GM23338 (cell line): ENCODE data around the gene INPP5A. TPM values are rescaled to one million over a fixed set of nuclear protein-coding genes. Genes with fewer than 3 reads are reported as not detected.

ENCODE experiments used
- ATAC-seq: fragments of 200-7000 bp; cut with Tn5 transposase; 3 replicates; pipeline ENCODE4 v1.9.1; 2020
- DNase-seq: peaks from one replicate; pipeline ENCODE4 v3.0.0-alpha.2; 2015; ENCODE audit warnings: low spot score
- H2AFZ ChIP-seq: fragments of 200-600 bp; sonication (generic); 2 replicates; pipeline ENCODE4 v1.8.0; 2016; ENCODE audit warnings: antibody characterized with exemption, mild to moderate bottlenecking, moderate library complexity
- H3F3A ChIP-seq: fragments of 200-600 bp; sonication (generic); replicated peaks from 2 replicates; pipeline ENCODE4 v1.8.0; 2017; ENCODE audit warnings: antibody characterized with exemption, mixed run types, low read depth
- H3K27ac ChIP-seq: fragments of 200-600 bp; sonication (generic); 2 replicates; pipeline ENCODE4 v1.6.1; 2016; ENCODE audit warnings: low read depth
- H3K27me3 ChIP-seq: fragments of 200-600 bp; sonication (generic); 2 replicates; pipeline ENCODE4 v1.8.0; 2016; ENCODE audit warnings: mild to moderate bottlenecking, mixed run types, moderate library complexity; ENCODE audit not compliant: insufficient read depth
- H3K36me3 ChIP-seq: fragments of 200-600 bp; sonication (generic); 2 replicates; pipeline ENCODE4 v1.8.0; 2016; ENCODE audit warnings: mild to moderate bottlenecking; ENCODE audit not compliant: insufficient read depth
- H3K4me1 ChIP-seq: fragments of 200-600 bp; sonication (generic); 2 replicates; pipeline ENCODE4 v1.8.0; 2016; ENCODE audit warnings: mild to moderate bottlenecking, moderate library complexity; ENCODE audit not compliant: insufficient read depth
- H3K4me2 ChIP-seq: fragments of 200-600 bp; sonication (generic); 2 replicates; pipeline ENCODE4 v1.7.1; 2017; ENCODE audit warnings: mixed run types
- H3K4me3 ChIP-seq: fragments of 200-600 bp; sonication (generic); 2 replicates; pipeline ENCODE4 v1.6.1; 2016; ENCODE audit warnings: mixed run types
- H3K79me2 ChIP-seq: fragments of 200-600 bp; sonication (generic); replicated peaks from 2 replicates; pipeline ENCODE4 v1.8.0; 2017; ENCODE audit warnings: mild to moderate bottlenecking; ENCODE audit not compliant: insufficient read depth
- H3K9me2 ChIP-seq: fragments of 200-600 bp; sonication (generic); 2 replicates; pipeline ENCODE4 v1.8.0; 2017; ENCODE audit not compliant: insufficient read depth
- H4K20me1 ChIP-seq: fragments of 200-600 bp; sonication (generic); replicated peaks from 2 replicates; pipeline ENCODE4 v1.8.0; 2017; ENCODE audit warnings: mild to moderate bottlenecking; ENCODE audit not compliant: insufficient read depth
- H3K27ac Mint-ChIP-seq: 2 replicates; pipeline ENCODE4 v1.8.0; 2020; ENCODE audit warnings: inconsistent platforms, mild to moderate bottlenecking, moderate library complexity, mixed read lengths
- H3K27me3 Mint-ChIP-seq: 3 replicates; pipeline ENCODE4 v1.8.0; 2022; ENCODE audit warnings: low read depth, mild to moderate bottlenecking, moderate library complexity, mixed read lengths, inconsistent platforms; ENCODE audit not compliant: insufficient read depth, poor library complexity
- H3K36me3 Mint-ChIP-seq: 3 replicates; pipeline ENCODE4 v1.8.0; 2021; ENCODE audit warnings: low read depth, mild to moderate bottlenecking, inconsistent platforms, moderate library complexity, mixed read lengths
- H3K4me1 Mint-ChIP-seq: 3 replicates; pipeline ENCODE4 v1.8.0; 2020; ENCODE audit warnings: mild to moderate bottlenecking, inconsistent platforms, mixed read lengths
- H3K4me3 Mint-ChIP-seq: 3 replicates; pipeline ENCODE4 v1.8.0; 2021; ENCODE audit warnings: moderate library complexity, mild to moderate bottlenecking, inconsistent platforms, mixed read lengths
- H3K9me3 Mint-ChIP-seq: 3 replicates; pipeline ENCODE4 v1.8.0; 2020; ENCODE audit warnings: moderate library complexity, mild to moderate bottlenecking, inconsistent platforms, mixed read lengths
- CREB1 ChIP-seq: fragments of 250-450 bp; sonication (Bioruptor Pico); IDR thresholded peaks from 2 replicates; pipeline ENCODE4 v1.5.0; 2020; ENCODE audit warnings: low read depth, mild to moderate bottlenecking, moderate library complexity
- STAT1 ChIP-seq: IDR thresholded peaks from one replicate; pipeline ENCODE4 v1.6.1; 2016; ENCODE audit warnings: antibody characterized with exemption; ENCODE audit not compliant: unreplicated experiment
- ZNF331 ChIP-seq: fragments of 250-450 bp; sonication (Bioruptor Pico); IDR thresholded peaks from 2 replicates; pipeline ENCODE4 v1.5.0; 2020; ENCODE audit warnings: low read depth, mild to moderate bottlenecking, moderate library complexity
- polyA plus RNA-seq: library from polyadenylated mRNA; unstranded; fragments of >200 nt; fragmentation: Nextera tagmentation; extraction: Ambion mirVana; gene quantifications from 2 replicates; pipeline ENCODE4 v1.2.1, GENCODE V29; 2016
- total RNA-seq: library from RNA; depleted of rRNA; stranded (reverse); fragments of >200 nt; shearing (Covaris generic); gene quantifications from 2 replicates; pipeline ENCODE4 v1.2.3, GENCODE V29; 2014
- TF ChIP-seq, protein P1 (sequence below): fragments of 250-450 bp; sonication (Bioruptor Pico); IDR thresholded peaks from 2 replicates; pipeline ENCODE4 v1.5.0; 2020; ENCODE audit warnings: mild to moderate bottlenecking, moderate library complexity
- TF ChIP-seq, protein P2 (sequence below): IDR thresholded peaks from 2 replicates; pipeline ENCODE4 v1.6.1; 2016; ENCODE audit warnings: antibody characterized with exemption

Gene INPP5A
- total and polyA plus RNA-seq, 2 experiments from 2014 or later: 5.9 to 40.6 TPM

DNA sequence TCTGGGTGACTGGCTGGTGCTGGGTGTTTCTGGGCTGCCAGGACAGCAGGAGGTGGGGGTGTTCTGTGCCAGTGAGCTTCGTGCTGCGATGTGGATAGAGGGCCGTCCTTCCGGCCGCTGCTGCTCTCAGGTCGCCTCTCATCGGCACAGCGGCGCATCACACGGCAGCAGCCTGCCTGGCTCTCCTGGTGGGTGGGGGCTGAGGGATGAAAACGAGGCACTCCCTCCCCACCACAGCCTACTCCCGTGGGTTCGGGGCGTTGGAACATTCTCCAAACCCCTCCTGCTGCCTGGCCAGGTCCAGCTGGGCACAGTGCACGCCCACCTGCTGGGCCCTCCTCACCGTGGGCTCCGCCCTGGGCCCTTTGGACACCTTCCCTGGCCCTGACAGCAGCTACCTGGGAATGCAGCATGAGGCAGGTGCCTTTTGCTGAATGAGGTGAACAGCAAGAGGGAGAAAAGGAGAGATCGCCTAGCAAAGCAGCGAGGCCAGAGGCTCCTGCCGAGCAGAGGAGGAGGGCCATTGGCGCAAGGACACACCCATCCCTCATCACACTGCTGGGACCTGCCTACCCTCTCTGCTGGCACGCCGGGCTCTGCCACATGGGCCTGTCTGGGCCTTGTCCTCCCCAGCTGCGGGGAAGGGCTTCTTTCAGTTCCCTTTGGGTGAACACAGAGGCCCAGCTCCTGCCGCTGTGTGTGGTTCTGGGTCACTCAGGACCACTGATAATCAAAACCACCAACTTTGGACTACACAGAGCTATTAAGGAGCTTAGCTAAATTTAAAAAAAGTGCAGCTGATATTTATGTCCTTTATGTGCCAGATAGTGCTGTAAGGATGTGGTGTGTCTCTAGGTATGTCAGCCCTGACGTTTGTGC is 33.4 kb downstream of the INPP5A start (continued):
- TF ChIP-seq, protein P1, sequence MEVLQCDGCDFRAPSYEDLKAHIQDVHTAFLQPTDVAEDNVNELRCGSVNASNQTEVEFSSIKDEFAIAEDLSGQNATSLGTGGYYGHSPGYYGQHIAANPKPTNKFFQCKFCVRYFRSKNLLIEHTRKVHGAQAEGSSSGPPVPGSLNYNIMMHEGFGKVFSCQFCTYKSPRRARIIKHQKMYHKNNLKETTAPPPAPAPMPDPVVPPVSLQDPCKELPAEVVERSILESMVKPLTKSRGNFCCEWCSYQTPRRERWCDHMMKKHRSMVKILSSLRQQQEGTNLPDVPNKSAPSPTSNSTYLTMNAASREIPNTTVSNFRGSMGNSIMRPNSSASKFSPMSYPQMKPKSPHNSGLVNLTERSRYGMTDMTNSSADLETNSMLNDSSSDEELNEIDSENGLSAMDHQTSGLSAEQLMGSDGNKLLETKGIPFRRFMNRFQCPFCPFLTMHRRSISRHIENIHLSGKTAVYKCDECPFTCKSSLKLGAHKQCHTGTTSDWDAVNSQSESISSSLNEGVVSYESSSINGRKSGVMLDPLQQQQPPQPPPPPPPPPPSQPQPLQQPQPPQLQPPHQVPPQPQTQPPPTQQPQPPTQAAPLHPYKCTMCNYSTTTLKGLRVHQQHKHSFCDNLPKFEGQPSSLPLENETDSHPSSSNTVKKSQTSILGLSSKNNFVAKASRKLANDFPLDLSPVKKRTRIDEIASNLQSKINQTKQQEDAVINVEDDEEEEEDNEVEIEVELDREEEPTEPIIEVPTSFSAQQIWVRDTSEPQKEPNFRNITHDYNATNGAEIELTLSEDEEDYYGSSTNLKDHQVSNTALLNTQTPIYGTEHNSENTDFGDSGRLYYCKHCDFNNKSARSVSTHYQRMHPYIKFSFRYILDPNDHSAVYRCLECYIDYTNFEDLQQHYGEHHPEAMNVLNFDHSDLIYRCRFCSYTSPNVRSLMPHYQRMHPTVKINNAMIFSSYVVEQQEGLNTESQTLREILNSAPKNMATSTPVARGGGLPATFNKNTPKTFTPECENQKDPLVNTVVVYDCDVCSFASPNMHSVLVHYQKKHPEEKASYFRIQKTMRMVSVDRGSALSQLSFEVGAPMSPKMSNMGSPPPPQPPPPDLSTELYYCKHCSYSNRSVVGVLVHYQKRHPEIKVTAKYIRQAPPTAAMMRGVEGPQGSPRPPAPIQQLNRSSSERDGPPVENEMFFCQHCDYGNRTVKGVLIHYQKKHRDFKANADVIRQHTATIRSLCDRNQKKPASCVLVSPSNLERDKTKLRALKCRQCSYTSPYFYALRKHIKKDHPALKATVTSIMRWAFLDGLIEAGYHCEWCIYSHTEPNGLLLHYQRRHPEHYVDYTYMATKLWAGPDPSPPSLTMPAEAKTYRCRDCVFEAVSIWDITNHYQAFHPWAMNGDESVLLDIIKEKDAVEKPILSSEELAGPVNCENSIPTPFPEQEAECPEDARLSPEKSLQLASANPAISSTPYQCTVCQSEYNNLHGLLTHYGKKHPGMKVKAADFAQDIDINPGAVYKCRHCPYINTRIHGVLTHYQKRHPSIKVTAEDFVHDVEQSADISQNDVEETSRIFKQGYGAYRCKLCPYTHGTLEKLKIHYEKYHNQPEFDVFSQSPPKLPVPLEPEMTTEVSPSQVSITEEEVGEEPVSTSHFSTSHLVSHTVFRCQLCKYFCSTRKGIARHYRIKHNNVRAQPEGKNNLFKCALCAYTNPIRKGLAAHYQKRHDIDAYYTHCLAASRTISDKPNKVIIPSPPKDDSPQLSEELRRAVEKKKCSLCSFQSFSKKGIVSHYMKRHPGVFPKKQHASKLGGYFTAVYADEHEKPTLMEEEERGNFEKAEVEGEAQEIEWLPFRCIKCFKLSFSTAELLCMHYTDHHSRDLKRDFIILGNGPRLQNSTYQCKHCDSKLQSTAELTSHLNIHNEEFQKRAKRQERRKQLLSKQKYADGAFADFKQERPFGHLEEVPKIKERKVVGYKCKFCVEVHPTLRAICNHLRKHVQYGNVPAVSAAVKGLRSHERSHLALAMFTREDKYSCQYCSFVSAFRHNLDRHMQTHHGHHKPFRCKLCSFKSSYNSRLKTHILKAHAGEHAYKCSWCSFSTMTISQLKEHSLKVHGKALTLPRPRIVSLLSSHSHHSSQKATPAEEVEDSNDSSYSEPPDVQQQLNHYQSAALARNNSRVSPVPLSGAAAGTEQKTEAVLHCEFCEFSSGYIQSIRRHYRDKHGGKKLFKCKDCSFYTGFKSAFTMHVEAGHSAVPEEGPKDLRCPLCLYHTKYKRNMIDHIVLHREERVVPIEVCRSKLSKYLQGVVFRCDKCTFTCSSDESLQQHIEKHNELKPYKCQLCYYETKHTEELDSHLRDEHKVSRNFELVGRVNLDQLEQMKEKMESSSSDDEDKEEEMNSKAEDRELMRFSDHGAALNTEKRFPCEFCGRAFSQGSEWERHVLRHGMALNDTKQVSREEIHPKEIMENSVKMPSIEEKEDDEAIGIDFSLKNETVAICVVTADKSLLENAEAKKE (CRISPR knock-in tag): no peak
- TF ChIP-seq ZNF331 (CRISPR knock-in tag) (no peak), STAT1 (no peak), CREB1 (CRISPR knock-in tag) (no peak)

DNA sequence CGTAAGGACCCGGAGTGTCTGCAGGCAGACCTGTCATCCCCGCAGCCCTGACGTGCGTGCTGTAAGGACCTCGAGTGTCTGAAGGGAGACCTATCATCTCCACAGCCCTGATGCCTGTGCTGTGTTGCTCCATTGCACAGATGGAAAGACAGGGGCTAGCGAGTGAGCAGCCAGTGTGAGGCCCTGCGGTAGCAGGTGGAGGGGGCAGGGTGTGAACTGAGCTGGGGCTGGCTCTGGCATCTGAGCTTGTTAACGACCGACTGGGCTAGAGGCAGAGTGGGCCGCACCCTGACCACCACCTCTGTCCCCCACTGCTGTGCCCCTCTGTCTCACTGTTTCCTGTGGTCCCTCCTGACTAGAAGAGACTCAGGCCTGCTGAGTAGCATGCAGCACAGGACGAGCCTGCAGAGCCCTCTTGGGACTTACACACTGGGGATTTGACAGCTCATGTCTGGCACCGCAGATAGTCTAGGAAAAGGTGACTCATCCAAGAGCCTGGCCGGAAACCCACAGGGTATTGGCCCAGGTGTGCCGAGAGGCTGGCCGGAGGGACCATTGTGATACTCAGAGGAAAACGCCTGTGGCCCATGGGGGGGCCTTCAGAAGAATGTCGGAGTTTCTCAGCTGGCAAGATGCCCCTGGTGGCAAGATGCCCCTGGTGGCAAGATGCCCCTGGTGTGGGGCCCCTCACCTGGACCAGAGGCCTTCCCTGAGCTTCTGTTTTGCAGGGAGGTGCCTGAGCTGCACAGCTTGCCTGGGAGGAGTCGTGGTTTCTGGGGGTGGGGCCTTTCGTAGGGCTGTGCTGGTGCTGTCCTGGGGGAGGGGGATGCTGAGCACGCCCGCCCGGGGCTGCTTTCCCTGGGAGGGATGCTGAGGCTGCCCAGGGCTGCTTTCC is 34.3 kb downstream of the INPP5A start:
- no peak overlapping the region for H3K4me3 Mint-ChIP-seq
- no peaks in the 10 kb centered on the region for H3K36me3 Mint-ChIP-seq
- TF ChIP-seq, protein P2, sequence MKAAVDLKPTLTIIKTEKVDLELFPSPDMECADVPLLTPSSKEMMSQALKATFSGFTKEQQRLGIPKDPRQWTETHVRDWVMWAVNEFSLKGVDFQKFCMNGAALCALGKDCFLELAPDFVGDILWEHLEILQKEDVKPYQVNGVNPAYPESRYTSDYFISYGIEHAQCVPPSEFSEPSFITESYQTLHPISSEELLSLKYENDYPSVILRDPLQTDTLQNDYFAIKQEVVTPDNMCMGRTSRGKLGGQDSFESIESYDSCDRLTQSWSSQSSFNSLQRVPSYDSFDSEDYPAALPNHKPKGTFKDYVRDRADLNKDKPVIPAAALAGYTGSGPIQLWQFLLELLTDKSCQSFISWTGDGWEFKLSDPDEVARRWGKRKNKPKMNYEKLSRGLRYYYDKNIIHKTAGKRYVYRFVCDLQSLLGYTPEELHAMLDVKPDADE: no peak
- Histone ChIP-seq H3K4me2 (peak overlapping the region; percentile 14; the same call in 1 of the 2 replicates), H3K79me2 (peaks cover 10% of the 10 kb centered on the region), H4K20me1 (peaks cover 17% of the 10 kb centered on the region), H3F3A (0 out of 2 replicates have a peak, but pooled peaks cover 4% of the 10 kb centered on the region), H3K9me2 (no peaks in the 10 kb centered on the region), H2AFZ (no peak overlapping the region), H3K27me3 (no peaks in the 10 kb centered on the region), H3K4me3 (no peak overlapping the region), H3K36me3 (no peaks in the 10 kb centered on the region), H3K27ac (peak overlapping the region; percentile 59; the same call in 1 of the 2 replicates), H3K4me1 (peaks cover 21% of the 10 kb centered on the region)
- peak; percentile 70 for DNase-seq
- peaks cover 24% of the 10 kb centered on the region for H3K4me1 Mint-ChIP-seq
- no peaks in the 10 kb centered on the region for H3K9me3 Mint-ChIP-seq
- H3K27me3 Mint-ChIP-seq: peaks cover 3% of the 10 kb centered on the region
- no peak overlapping the region for H3K27ac Mint-ChIP-seq
- ATAC-seq: peak; percentile 71
